A549 (cell line): ENCODE data around the gene XAB2.

Source experiments
- CHD2 ChIP-seq: fragments of 150-350 bp; IDR thresholded peaks from 2 replicates; pipeline ENCODE4 v1.6.1; 2014; ENCODE audit warnings: low read length; ENCODE audit not compliant: partially characterized antibody
- CHD4 ChIP-seq: fragments of 200-600 bp; sonication (generic); IDR thresholded peaks from 2 replicates; pipeline ENCODE4 v1.6.1; 2016; ENCODE audit warnings: antibody characterized with exemption, mild to moderate bottlenecking, borderline replicate concordance
- CTCF ChIP-seq: fragments of >200 bp; sonication (Bioruptor Twin); formaldehyde crosslinking; IDR thresholded peaks from 3 replicates; pipeline ENCODE4 v1.5.1; 2016
- EP300 ChIP-seq, 2 experiments: fragments of >200 bp; sonication (Bioruptor Twin); formaldehyde crosslinking; IDR thresholded peaks; 2 replicates in 1 of 2; 3 replicates in 1 of 2; pipeline ENCODE4 v1.6.1; 2016 to 2017
- RFX5 ChIP-seq: fragments of 450-650 bp; IDR thresholded peaks from 2 replicates; pipeline ENCODE4 v1.7.1; 2014; ENCODE audit warnings: antibody characterized with exemption, mild to moderate bottlenecking, moderate library complexity
- RNF2 ChIP-seq: fragments of 200-600 bp; sonication (generic); IDR thresholded peaks from 2 replicates; pipeline ENCODE4 v1.6.1; 2016; ENCODE audit warnings: low read depth, mild to moderate bottlenecking, antibody characterized with exemption, moderate library complexity, borderline replicate concordance
- ZNF302 ChIP-seq: fragments of 250-450 bp; sonication (Bioruptor Pico); IDR thresholded peaks from 2 replicates; pipeline ENCODE4 v1.9.0; 2021; ENCODE audit warnings: inconsistent platforms, mild to moderate bottlenecking, moderate library complexity

DNA sequence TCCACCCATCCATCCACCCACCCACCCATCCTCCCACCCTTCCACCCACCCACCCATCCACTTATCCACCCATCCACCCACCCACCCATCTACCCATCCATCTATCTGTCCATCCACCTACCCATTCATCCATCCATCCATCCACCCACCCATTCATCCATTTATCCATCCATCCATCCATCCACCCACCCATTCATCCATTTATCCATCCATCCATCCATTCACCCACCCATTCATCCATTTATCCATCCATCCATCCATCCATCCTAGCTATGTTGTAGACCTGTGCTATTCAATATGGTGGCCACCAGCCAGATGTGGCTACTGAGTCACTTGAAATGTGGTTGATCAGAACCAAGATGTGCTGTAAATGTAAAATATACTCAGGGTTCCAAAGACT is 28.6 kb downstream of the XAB2 start:
- TF ChIP-seq CHD4 (no peak), CTCF (no peak), RNF2 (no peak), CHD2 (no peak), ZNF302 (CRISPR knock-in tag) (no peak), RFX5 (no peak), EP300 (IDR thresholded peaks at IDR 0.05) (no peak)
